GM18907 (cell line): ENCODE results near the gene NCKAP5.
"Not testable (repeated sequence)": the region's sequence is repeated elsewhere in the genome, so short reads cannot be mapped to it uniquely, and the experiment has no call there.

Experiments used
- ATAC-seq: cut with Tn5 transposase; IDR thresholded peaks from one replicate; pipeline ENCODE4 v1.9.1; 2021; ENCODE audit warnings: mild to moderate bottlenecking, moderate library complexity; ENCODE audit not compliant: unreplicated experiment

Gene NCKAP5

DNA sequence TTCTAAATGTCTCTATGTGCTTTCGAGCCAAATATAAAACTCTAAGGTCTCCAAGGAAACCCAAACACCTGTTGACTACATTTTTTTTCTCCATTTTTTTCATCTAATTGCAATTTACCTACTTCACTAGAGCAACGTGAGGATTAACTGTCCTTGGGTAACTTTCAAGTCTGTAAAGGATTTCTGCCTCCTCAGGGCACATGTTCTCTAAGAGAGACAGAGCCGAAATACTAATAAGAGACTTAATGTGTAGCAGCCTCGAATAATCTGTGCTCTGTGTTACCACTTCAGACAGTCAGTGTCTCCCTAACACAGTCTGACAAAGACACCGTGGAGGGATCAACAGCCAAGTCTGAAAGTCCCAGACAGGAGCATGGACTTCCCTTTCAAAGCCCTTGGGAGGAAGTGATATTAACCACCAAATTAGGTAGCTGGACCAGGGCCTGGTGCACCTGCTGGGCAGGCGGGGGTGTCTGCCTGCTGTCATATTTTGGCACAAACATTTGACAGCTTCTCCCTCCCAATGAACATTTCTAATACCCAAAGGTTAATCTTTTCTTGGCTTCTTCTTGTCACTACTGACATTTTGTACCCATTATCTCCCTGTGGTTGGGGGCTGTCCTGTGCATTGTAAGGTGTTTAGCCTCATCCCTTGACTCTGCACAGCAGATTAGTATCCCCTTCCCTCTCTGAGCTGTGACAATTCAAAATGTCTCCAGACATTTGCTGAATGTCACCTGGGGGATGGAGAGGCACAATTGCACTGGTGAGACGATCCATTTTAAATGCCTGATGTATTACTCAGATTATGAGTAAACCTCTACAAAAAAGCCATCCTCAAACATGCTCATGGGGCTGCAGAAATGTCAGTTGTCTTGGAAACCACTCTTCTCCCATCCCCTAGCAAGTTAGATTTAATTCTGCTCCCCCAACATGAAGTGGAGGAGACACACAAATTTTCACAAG, 852.6 kb downstream of the NCKAP5 start:
- ATAC-seq = peak; percentile 91

- ATAC-seq = no peak
Observed at GRCh38 chr2:132703396-132703795, 864.9 kb downstream of the NCKAP5 start.

DNA sequence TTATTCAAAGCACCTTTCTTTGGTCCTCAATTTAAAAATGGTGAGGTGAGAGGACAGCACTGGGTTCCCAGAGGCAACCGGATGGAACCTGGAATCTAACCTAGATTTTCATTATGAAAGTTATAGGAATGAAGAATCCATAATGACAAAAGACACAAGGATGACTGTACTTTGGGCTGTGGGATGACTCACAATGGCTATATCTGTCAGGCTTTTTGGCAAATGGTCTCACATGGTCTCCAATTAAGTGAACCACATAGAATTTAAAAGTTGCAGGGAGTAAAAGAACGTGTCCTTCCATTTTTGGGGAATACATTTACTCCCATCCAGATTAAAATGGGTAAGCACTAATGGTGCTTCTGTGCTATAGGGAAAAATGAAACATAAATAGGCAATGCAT, 866.5 kb downstream of the NCKAP5 start:
- no peak for ATAC-seq

DNA sequence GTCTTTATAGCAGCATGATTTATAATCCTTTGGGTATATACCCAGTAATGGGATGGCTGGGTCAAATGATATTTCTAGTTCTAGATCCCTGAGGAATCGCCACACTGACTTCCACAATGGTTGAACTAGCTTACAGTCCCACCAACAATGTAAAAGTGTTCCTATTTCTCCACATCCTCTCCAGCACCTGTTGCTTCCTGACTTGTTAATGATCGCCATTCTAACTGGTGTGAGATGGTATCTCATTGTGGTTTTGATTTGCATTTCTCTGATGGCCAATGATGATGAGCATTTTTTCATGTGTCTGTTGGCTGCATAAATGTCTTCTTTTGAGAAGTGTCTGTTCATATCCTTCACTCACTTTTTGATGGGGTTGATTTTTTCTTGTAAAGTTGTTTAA, 868.5 kb downstream of the NCKAP5 start:
- not testable (repeated sequence) for ATAC-seq

GRCh38 chr2:132698347-132698746, 869.9 kb downstream of the NCKAP5 start:
- ATAC-seq = not testable (repeated sequence)

- ATAC-seq = no peak
Observed at GRCh38 chr2:132697556-132698205, 870.6 kb downstream of the NCKAP5 start.

GRCh38 chr2:132692816-132693215, 875.4 kb downstream of the NCKAP5 start:
- ATAC-seq = no peak

GRCh38 chr2:132691556-132691955, 876.7 kb downstream of the NCKAP5 start:
- ATAC-seq = no peak

DNA sequence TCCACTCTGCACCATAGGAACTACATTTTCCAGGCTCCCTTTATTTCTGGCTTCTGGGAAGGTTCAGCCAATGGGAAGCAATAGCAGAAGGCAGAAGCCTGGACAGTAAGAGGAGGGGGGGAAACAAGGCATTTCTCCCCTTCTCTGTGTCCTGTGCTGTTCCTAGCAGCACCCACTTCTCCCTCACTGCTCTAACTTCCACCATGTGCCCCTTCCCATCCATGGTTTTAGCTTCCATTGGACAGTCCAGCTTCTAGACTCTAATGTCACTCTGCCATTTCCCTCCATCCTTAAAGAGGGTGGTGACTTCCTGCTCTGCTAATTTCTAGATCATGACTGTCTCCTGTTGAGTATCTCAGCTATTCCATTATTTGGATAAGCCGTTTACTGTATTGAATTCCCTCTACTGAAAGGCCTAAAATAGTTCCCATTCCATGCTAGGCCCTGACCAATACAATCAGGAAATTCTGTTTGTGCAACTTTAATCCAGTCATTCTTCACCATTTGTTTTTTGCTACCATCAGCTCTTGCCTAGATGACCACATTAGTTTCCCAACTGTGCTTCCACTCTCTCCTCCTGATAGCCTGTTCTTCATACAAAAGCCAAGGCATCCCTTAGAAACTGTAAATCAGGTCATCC, 877.5 kb downstream of the NCKAP5 start:
- no peak for ATAC-seq

DNA sequence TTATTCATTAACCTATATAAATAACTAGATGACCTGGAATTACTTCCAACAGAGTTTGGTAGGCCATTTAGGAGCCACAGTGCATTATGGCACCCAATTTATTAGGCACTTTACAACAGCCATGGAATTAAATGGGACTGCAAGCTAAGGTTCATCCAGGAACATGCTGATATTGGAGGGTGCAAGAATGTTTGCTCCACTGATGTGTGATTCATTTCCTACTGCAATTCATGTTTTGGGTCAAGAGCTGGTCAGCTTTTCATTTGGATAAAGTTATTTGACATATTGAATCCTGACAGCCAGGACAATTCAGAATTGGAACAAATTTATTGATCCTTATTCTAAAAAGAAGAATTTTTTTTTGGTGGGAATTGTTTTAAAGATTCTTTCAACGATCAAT, 886.5 kb downstream of the NCKAP5 start:
- no peak for ATAC-seq

GRCh38 chr2:132680544-132680943, 887.7 kb downstream of the NCKAP5 start:
- ATAC-seq = no peak

- ATAC-seq = no peak
Observed at GRCh38 chr2:132678483-132678882, 889.8 kb downstream of the NCKAP5 start.

- no peak for ATAC-seq
Observed at GRCh38 chr2:132677661-132678060, 890.6 kb downstream of the NCKAP5 start.

- no peak for ATAC-seq
Observed at GRCh38 chr2:132676999-132677398, 891.3 kb downstream of the NCKAP5 start.

GRCh38 chr2:132671151-132671835, 897.0 kb downstream of the NCKAP5 start:
- ATAC-seq = no peak

DNA sequence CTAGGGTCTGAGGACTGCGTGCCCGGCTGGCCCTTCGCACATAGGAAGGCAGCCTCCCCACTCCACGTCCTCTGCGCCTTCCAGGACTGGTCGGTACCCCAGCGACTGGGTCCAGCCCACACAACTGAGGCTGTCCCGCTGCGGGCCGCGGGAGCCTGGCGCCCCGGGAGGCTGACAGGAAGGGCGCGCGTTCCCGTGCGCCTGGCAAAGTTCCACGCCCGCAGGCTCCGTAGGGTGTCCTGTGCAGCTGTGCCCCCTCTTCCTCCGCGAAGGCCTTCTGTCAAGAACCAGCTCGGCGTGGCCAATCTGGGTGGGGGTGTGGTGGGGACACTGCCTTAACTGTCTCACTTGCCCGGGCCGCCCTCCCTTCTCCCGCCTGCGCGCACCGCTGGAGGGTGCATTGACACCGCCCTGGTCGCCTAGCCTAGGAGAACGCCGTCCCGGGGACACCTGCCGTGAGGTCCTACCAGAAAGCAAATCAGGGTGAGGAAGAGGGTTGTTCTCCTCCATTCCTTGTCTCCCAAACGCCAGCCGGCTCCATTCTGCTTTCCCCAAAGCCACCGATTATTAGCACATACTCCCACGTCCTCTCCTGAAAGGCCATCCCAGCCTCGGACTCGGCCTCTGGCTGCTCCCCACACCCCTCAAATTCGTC, 897.6 kb downstream of the NCKAP5 start:
- ATAC-seq = no peak

DNA sequence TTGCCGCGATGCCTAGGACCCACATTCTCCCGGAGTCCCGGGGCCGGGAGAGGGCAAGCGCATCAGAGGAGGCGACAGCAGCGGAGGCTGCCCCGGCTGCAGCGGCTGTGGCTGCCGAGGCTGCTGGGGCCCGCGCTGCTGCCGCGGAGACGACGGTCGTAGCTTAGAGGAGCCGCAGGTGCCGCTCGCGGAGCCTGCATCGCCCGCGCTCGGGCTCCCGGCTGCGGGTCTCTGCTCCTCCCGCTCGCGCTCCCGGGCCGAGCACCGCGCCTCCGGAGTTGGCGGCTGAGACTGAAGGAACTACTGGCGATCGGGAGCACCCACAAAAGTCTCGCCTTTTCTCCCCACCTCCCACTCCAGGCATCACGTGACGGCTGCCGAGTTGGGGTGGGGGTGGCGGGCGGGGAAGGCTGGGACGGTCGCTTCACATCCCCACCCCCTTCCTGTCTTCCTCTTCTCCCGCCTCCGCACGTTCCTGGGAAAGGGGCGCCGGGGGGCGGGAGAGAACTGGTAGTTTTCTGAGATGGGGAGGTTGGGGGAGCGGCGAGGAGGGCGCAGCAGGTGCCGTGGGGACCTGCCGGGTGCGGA, 898.3 kb downstream of the NCKAP5 start, which contains the start of gene LYPD1:
Gene LYPD1, minus strand, starts transcription at position 298 of the 588 bp plus-strand sequence. Its CDS starts 273 bp downstream, at position 25.
- no peak for ATAC-seq

- no peak for ATAC-seq
Observed at GRCh38 chr2:132668987-132669907, 899.0 kb downstream of the NCKAP5 start.
